ENCODE results near the gene AURKB. TPM values are rescaled to one million over a fixed set of nuclear protein-coding genes. Genes with fewer than 3 reads are reported as not detected.

The AURKB gene
- total and polyA plus RNA-seq, 2 of the 4 experiments (the other 2 are of a cell fraction) = 45.9 to 62.0 TPM

- Histone ChIP-seq H4K91ac (ENCODE audit: insufficient read depth, low read depth, low read length) (peak overlapping the region; percentile 48; the same call in 1 of the 2 replicates), H3K18ac (ENCODE audit: low read depth, low read length) (no peak overlapping the region), H3K4me3 (ENCODE audit: insufficient read depth, low read depth, low read length) (peak overlapping the region; percentile 65), H2AFZ (replicated peaks; ENCODE audit: low read length, poor library complexity) (peak overlapping the region; percentile 100), H2AK5ac (ENCODE audit: low read depth, low read length) (peak overlapping the region; percentile 48), H3K4me2 (ENCODE audit: low read depth, low read length) (peak overlapping the region; percentile 88), H3K14ac (replicated peaks; ENCODE audit: low read depth, low read length) (peak overlapping the region; percentile 85), H3K9me3 (ENCODE audit: control insufficient read depth, insufficient read depth, low read length) (no peaks in the 10 kb centered on the region), H3K23ac (ENCODE audit: low read depth, low read length) (peak overlapping the region; percentile 86; the same call in 1 of the 2 replicates), H3K79me1 (ENCODE audit: low read depth in 1 of 2, low read length in 2 of 2) (peaks cover 9 to 30% of the 10 kb centered on the region in 2 experiments; a peak in 3 of 4 replicates), H4K20me1 (ENCODE audit: insufficient read depth, low read length) (peaks cover 8% of the 10 kb centered on the region; the same call in 1 of the 2 replicates), H2BK20ac (ENCODE audit: low read depth, low read length) (no peak overlapping the region), H4K5ac (ENCODE audit: low read depth, low read length) (no peak overlapping the region), H4K8ac (ENCODE audit: low read depth in 2 of 2, low read length in 2 of 2) (peak overlapping the region; percentile 90 to 98; a peak in 2 of 4 replicates), H2BK5ac (ENCODE audit: low read depth, low read length, poor library complexity, severe bottlenecking) (peak overlapping the region; percentile 40), H3K9me1 (ENCODE audit: insufficient read depth, low read length) (peaks cover 21% of the 10 kb centered on the region), H3K4ac (ENCODE audit: low read depth, low read length) (peak overlapping the region; percentile 63), H2AK9ac (replicated peaks; ENCODE audit: low read depth, low read length, poor library complexity) (peak overlapping the region; percentile 98), H3K56ac (ENCODE audit: extremely low read depth, insufficient read depth, low read length) (peak overlapping the region; percentile 73), H3K27me3 (ENCODE audit: control insufficient read depth, insufficient read depth, low read length) (no peaks in the 10 kb centered on the region), H3K4me1 (ENCODE audit: control insufficient read depth, insufficient read depth, low read length) (peaks cover 12% of the 10 kb centered on the region), H2BK15ac (ENCODE audit: low read depth, low read length) (no peak overlapping the region; the same call in 2 of the 3 replicates), H3K27ac (ENCODE audit: insufficient read depth, low read length) (peak overlapping the region; percentile 56), H2BK120ac (ENCODE audit: low read depth, low read length) (0 out of 2 replicates have a peak overlapping the region, but pooled peaks have one; percentile 7), H3K36me3 (ENCODE audit: control insufficient read depth, insufficient read depth, low read length) (no peaks in the 10 kb centered on the region), H3K9ac (ENCODE audit: low read depth, low read length) (peak overlapping the region; percentile 72)
- TF ChIP-seq, protein P1, sequence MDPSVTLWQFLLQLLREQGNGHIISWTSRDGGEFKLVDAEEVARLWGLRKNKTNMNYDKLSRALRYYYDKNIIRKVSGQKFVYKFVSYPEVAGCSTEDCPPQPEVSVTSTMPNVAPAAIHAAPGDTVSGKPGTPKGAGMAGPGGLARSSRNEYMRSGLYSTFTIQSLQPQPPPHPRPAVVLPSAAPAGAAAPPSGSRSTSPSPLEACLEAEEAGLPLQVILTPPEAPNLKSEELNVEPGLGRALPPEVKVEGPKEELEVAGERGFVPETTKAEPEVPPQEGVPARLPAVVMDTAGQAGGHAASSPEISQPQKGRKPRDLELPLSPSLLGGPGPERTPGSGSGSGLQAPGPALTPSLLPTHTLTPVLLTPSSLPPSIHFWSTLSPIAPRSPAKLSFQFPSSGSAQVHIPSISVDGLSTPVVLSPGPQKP (IDR thresholded peaks at IDR 0.05; ENCODE audit: borderline replicate concordance, low read depth, low read length) = no peak
- TF ChIP-seq, protein P2, sequence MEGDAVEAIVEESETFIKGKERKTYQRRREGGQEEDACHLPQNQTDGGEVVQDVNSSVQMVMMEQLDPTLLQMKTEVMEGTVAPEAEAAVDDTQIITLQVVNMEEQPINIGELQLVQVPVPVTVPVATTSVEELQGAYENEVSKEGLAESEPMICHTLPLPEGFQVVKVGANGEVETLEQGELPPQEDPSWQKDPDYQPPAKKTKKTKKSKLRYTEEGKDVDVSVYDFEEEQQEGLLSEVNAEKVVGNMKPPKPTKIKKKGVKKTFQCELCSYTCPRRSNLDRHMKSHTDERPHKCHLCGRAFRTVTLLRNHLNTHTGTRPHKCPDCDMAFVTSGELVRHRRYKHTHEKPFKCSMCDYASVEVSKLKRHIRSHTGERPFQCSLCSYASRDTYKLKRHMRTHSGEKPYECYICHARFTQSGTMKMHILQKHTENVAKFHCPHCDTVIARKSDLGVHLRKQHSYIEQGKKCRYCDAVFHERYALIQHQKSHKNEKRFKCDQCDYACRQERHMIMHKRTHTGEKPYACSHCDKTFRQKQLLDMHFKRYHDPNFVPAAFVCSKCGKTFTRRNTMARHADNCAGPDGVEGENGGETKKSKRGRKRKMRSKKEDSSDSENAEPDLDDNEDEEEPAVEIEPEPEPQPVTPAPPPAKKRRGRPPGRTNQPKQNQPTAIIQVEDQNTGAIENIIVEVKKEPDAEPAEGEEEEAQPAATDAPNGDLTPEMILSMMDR (conservative IDR thresholded peaks at IDR 0.05; ENCODE audit: low read depth, low read length) = no peak
- TF ChIP-seq RAD21 (IDR thresholded peaks at IDR 0.05; ENCODE audit: low read length) (no peak), MAZ (IDR thresholded peaks at IDR 0.05; ENCODE audit: borderline replicate concordance, low read depth, low read length) (no peak), MXI1 (IDR thresholded peaks at IDR 0.05; ENCODE audit: borderline replicate concordance, low read depth, low read length) (no peak), SMC3 (IDR thresholded peaks at IDR 0.05; ENCODE audit: low read depth, low read length) (no peak), NFE2L2 (IDR thresholded peaks at IDR 0.05; ENCODE audit: low read depth, low read length) (no peak), MAFK (IDR thresholded peaks at IDR 0.05; ENCODE audit: low read depth, low read length) (no peak), BHLHE40 (IDR thresholded peaks at IDR 0.05; ENCODE audit: low read depth, low read length) (no peak), CHD1 (IDR thresholded peaks at IDR 0.05; ENCODE audit: low read depth, low read length) (no peak), RFX5 (IDR thresholded peaks at IDR 0.05; ENCODE audit: low read depth, low read length) (no peak), CEBPB (IDR thresholded peaks at IDR 0.05; ENCODE audit: low read depth, low read length) (no peak), RCOR1 (IDR thresholded peaks at IDR 0.05; ENCODE audit: insufficient replicate concordance, low read length) (no peak), POLR2A (IDR thresholded peaks at IDR 0.05; ENCODE audit: low read depth, low read length) (no peak), FOS (IDR thresholded peaks at IDR 0.05; ENCODE audit: low read depth, low read length) (no peak)
- TF ChIP-seq, protein P3, sequence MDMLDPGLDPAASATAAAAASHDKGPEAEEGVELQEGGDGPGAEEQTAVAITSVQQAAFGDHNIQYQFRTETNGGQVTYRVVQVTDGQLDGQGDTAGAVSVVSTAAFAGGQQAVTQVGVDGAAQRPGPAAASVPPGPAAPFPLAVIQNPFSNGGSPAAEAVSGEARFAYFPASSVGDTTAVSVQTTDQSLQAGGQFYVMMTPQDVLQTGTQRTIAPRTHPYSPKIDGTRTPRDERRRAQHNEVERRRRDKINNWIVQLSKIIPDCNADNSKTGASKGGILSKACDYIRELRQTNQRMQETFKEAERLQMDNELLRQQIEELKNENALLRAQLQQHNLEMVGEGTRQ (IDR thresholded peaks at IDR 0.05; ENCODE audit: low read depth, low read length) = no peak
- ChIA-PET CTCF (no interaction called here), POLR2A (ENCODE audit: unreplicated experiment) (no interaction called here)
- in situ Hi-C loops (cut with MboI; ENCODE audit: low sequenced_read_pairs) = no loop called here
- BruUV-seq (replicated peaks) = no TSS peak
- peak; percentile 6 for ATAC-seq (ENCODE audit: low read depth)
- intact Hi-C loops (cut with micrococcal nuclease) = no loop called here
- dilution Hi-C loops (cut with HindIII; ENCODE audit: low sequenced_read_pairs, unreplicated experiment) = no loop called here
- WGBS, 2 experiments (ENCODE audit: extremely low coverage in 2 of 2, insufficient read length in 1 of 2) = 0% methylated on average over 1 of the region's 11 CpGs; no CpG with 5 or more reads in 1 of the 2 experiments
- no peak for DNase-seq
These were observed 34.6 kb downstream of the AURKB start for GRCh38 chr17:8175795-8176196.
